K562 (cell line): Measurements from ENCODE around the gene SCIN. TPM values are rescaled to one million over a fixed set of nuclear protein-coding genes. Genes with fewer than 3 reads are reported as not detected.

ENCODE experiments used
- ARID1B ChIP-seq: fragments of 450-650 bp; IDR thresholded peaks from 2 replicates; pipeline ENCODE4 v1.6.1; 2016; ENCODE audit warnings: antibody characterized with exemption, mild to moderate bottlenecking, inconsistent platforms
- ASH1L ChIP-seq: fragments of 450-650 bp; IDR thresholded peaks from 2 replicates; pipeline ENCODE4 v1.6.1; 2018; ENCODE audit warnings: borderline replicate concordance, mild to moderate bottlenecking, low read depth; ENCODE audit not compliant: partially characterized antibody
- CHAMP1 ChIP-seq: fragments of 450-650 bp; IDR thresholded peaks from 2 replicates; pipeline ENCODE4 v1.6.1; 2016; ENCODE audit warnings: mild to moderate bottlenecking
- DMBX1 ChIP-seq: fragments of 250-450 bp; sonication (Bioruptor Pico); IDR thresholded peaks from 2 replicates; pipeline ENCODE4 v1.8.0; 2022; ENCODE audit warnings: inconsistent platforms, mild to moderate bottlenecking, moderate library complexity, borderline replicate concordance
- DPF2 ChIP-seq: fragments of 450-650 bp; IDR thresholded peaks from 2 replicates; pipeline ENCODE4 v1.6.1; 2016
- GTF3C2 ChIP-seq: IDR thresholded peaks from 3 replicates; pipeline ENCODE4 v1.6.1; 2011; ENCODE audit warnings: borderline replicate concordance, mild to moderate bottlenecking, moderate library complexity; ENCODE audit not compliant: insufficient read length; ENCODE audit errors: extremely low read depth
- HMBOX1 ChIP-seq: sonication (generic); IDR thresholded peaks from 2 replicates; pipeline ENCODE4 v1.6.1; 2016
- HOMEZ ChIP-seq: fragments of 250-450 bp; sonication (Bioruptor Pico); IDR thresholded peaks from 2 replicates; pipeline ENCODE4 v1.4.0; 2020; ENCODE audit warnings: mild to moderate bottlenecking, moderate library complexity
- MYBL2 ChIP-seq, 2 experiments: fragments of 450-650 bp in 1 of 2; sonication (generic) in 1 of 2; formaldehyde crosslinking in 1 of 2; IDR thresholded peaks; 2 replicates each; pipeline versions ENCODE4 v1.6.1 to v1.8.1; 2017 to 2022; ENCODE audit warnings: borderline replicate concordance in 1 of 2, inconsistent platforms in 1 of 2, low read depth in 1 of 2, mild to moderate bottlenecking in 1 of 2, missing genetic modification reagents in 1 of 2, moderate library complexity in 1 of 2
- PATZ1 ChIP-seq: fragments of 250-450 bp; sonication (Bioruptor Pico); IDR thresholded peaks from 2 replicates; pipeline ENCODE4 v1.5.0; 2020; ENCODE audit warnings: mild to moderate bottlenecking, borderline replicate concordance
- ZNF592 ChIP-seq: fragments of 450-650 bp; IDR thresholded peaks from 2 replicates; pipeline ENCODE4 v1.6.1; 2017; ENCODE audit warnings: antibody characterized with exemption, mild to moderate bottlenecking
- polyA plus RNA-seq, 8 experiments: library from polyadenylated mRNA; depleted of rRNA in 4 of 8; stranded (reverse) in 5 of 8; unstranded in 3 of 8; fragments of >200 nt; fragmentation: Nextera tagmentation in 2 of 8; fragmentation: Illumina TruSeq in 1 of 8; extraction: Ambion mirVana in 2 of 8; extraction: Trizol in 1 of 8; gene quantifications; 2 replicates each; pipeline versions ENCODE4 v1.2.1 to v1.2.3, GENCODE V29; 2011 to 2014; ENCODE audit warnings: inconsistent platforms in 1 of 8, missing spikeins in 1 of 8
- total RNA-seq, 7 experiments: library from RNA; depleted of rRNA in 6 of 7; stranded (reverse); fragments of >200 nt in 6 of 7; fragmentation: Illumina TruSeq in 2 of 7; extraction: Trizol in 2 of 7; gene quantifications; 2 replicates each; pipeline versions ENCODE4 v1.2.1 to v1.2.3, GENCODE V29; 2011 to 2021; ENCODE audit warnings: low replicate concordance in 1 of 7

SCIN gene
- total and polyA plus RNA-seq, 9 of the 15 experiments (the other 6 are each of a cell fraction or from before 2014, with no cell fraction given): 0.67 to 18.2 (median 10.6) TPM

GRCh38 chr7:12623223-12623622 lies 52.7 kb downstream of the SCIN start (continued):
- TF ChIP-seq HMBOX1: 0 out of 2 replicates have a peak, but pooled peaks have one; percentile 24
- peak; percentile 25; the same call in 1 of the 2 replicates for TF ChIP-seq ARID1B
- no peak for TF ChIP-seq PATZ1 (CRISPR knock-in tag)
- no peak for TF ChIP-seq GTF3C2
- TF ChIP-seq HOMEZ: no peak
- 0 out of 2 replicates have a peak, but pooled peaks have one; percentile 31 for TF ChIP-seq CHAMP1
- TF ChIP-seq ZNF592: peak; percentile 59; the same call in 1 of the 2 replicates
- 0 out of 2 replicates have a peak, but pooled peaks have one; percentile 22 for TF ChIP-seq DMBX1 (CRISPR knock-in tag)
- TF ChIP-seq ASH1L: no peak
- TF ChIP-seq DPF2: peak; percentile 49
- TF ChIP-seq MYBL2 (IDR thresholded peaks at IDR 0.05; ENCODE audit: low read depth): 0 out of 2 replicates have a peak, but pooled peaks have one; percentile 35
- TF ChIP-seq MYBL2 (CRISPR knock-in tag; IDR thresholded peaks at IDR 0.05; ENCODE audit: borderline replicate concordance): no peak
